Measurements from ENCODE around the gene SLC9C2. TPM values are rescaled to one million over a fixed set of nuclear protein-coding genes. Genes with fewer than 3 reads are reported as not detected.
A peak's percentile ranks its signal among the peaks of the same experiment; 100 is the strongest.

The SLC9C2 gene
- total RNA-seq, 1 experiment from 2014 or later, result not detected

DNA sequence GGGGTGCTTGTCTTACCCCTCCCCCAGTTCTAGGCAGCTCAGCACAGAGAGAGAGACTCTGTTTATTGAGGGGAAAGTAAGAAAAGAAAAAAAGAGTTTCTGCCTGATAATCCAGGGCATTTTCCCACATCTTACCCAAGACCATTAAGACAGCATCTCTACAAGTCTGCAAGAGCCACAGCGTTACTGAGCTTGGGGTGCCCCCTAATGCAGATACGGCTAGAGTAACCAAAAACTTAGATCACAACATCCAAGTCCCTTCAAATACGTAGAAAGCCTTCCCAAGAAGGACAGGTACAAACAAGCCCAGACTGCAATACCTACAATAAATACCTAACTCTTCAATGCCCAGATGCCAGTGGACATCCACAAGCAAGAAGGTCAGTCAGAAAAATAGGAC is 26.0 kb upstream of the SLC9C2 start:
- H3K79me1 ChIP-seq (ENCODE audit: insufficient read depth, low read depth, low read length, poor library complexity, severe bottlenecking), result no peaks in the 10 kb centered on the region
- WGBS (ENCODE audit: extremely low coverage, insufficient read length, low lambda C conversion rate), result no CpG with 5 or more reads among the region's 3 CpGs
- no peaks in the 10 kb centered on the region for H4K20me1 ChIP-seq (ENCODE audit: control insufficient read depth, insufficient read depth, insufficient read length)

More for the DNA sequence above, 26.0 kb upstream of the SLC9C2 start:
- DNase-seq, result no peak
- Histone ChIP-seq H3K23ac (ENCODE audit: insufficient read length, low read depth, low read length) (no peak overlapping the region), H2AFZ (ENCODE audit: low read length) (no peak overlapping the region), H3K14ac (ENCODE audit: insufficient read depth, low read length) (no peak overlapping the region), H3K27ac (ENCODE audit: insufficient read length, low read depth, low read length) (no peak overlapping the region), H2BK12ac (ENCODE audit: insufficient read length, low read depth, low read length) (no peak overlapping the region), H3K18ac (ENCODE audit: insufficient read length, low read depth, low read length) (no peak overlapping the region), H4K5ac (ENCODE audit: insufficient read length, low read depth, low read length) (no peak overlapping the region), H3K79me2 (ENCODE audit: insufficient read depth, low read length) (no peaks in the 10 kb centered on the region), H3K4me1 (ENCODE audit: insufficient read depth, low read length) (no peaks in the 10 kb centered on the region), H4K91ac (ENCODE audit: insufficient read length, low read depth, low read length) (no peak overlapping the region), H3K9ac (ENCODE audit: extremely low read depth, insufficient read length, low read length) (no peak overlapping the region), H3K27me3 (ENCODE audit: insufficient read depth, low read length) (no peaks in the 10 kb centered on the region), H3K9me3 (ENCODE audit: control insufficient read depth, low read depth, low read length) (no peaks in the 10 kb centered on the region), H2BK20ac (ENCODE audit: low read depth, low read length, poor library complexity, severe bottlenecking) (no peak overlapping the region), H3K23me2 (ENCODE audit: insufficient read length, low read depth, low read length, poor library complexity, severe bottlenecking) (no peaks in the 10 kb centered on the region), H4K8ac (replicated peaks; ENCODE audit: insufficient read length, low read depth, low read length) (no peak overlapping the region), H3K4me2 (ENCODE audit: insufficient read depth, insufficient read length, low read length) (no peak overlapping the region), H3T11ph (ENCODE audit: low read length) (no peak overlapping the region), H2BK15ac (ENCODE audit: low read depth, low read length) (no peak overlapping the region; the same call in 1 of the 2 replicates), H2BK5ac (ENCODE audit: insufficient read length, low read length) (no peak overlapping the region), H2BK120ac (ENCODE audit: low read depth, low read length, poor library complexity, severe bottlenecking) (no peak overlapping the region), H3K4ac (ENCODE audit: low read depth, low read length) (no peak overlapping the region), H2AK5ac (ENCODE audit: insufficient read length, low read length) (no peak overlapping the region), H3K56ac (ENCODE audit: insufficient read length, low read depth, low read length) (no peak overlapping the region)
- TF ChIP-seq, protein P1, sequence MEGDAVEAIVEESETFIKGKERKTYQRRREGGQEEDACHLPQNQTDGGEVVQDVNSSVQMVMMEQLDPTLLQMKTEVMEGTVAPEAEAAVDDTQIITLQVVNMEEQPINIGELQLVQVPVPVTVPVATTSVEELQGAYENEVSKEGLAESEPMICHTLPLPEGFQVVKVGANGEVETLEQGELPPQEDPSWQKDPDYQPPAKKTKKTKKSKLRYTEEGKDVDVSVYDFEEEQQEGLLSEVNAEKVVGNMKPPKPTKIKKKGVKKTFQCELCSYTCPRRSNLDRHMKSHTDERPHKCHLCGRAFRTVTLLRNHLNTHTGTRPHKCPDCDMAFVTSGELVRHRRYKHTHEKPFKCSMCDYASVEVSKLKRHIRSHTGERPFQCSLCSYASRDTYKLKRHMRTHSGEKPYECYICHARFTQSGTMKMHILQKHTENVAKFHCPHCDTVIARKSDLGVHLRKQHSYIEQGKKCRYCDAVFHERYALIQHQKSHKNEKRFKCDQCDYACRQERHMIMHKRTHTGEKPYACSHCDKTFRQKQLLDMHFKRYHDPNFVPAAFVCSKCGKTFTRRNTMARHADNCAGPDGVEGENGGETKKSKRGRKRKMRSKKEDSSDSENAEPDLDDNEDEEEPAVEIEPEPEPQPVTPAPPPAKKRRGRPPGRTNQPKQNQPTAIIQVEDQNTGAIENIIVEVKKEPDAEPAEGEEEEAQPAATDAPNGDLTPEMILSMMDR (conservative IDR thresholded peaks at IDR 0.05), result peak; percentile 40; the same call in 2 of the 3 replicates
- H3K27me3 Mint-ChIP-seq (ENCODE audit: low read depth), result no peaks in the 10 kb centered on the region
- peaks cover 0 to 2% of the 10 kb centered on the region in 2 experiments; a peak in 1 of 4 replicates for H3K4me1 Mint-ChIP-seq
- H3K4me3 Mint-ChIP-seq, result no peak overlapping the region
- no peak overlapping the region for H3K27ac Mint-ChIP-seq
- peaks cover 0 to 4% of the 10 kb centered on the region in 2 experiments; a peak in 1 of 5 replicates for H3K9me3 Mint-ChIP-seq
- no peaks in the 10 kb centered on the region for H3K36me3 Mint-ChIP-seq (ENCODE audit: insufficient read depth in 1 of 3, low read depth in 3 of 3)
